ENCODE data around the gene LOXL1. TPM values are rescaled to one million over a fixed set of nuclear protein-coding genes. Genes with fewer than 3 reads are reported as not detected.
A peak's percentile ranks its signal among the peaks of the same experiment; 100 is the strongest.

LOXL1 gene
- total and polyA plus RNA-seq, 4 donors = 0.67 to 2.0 (median 1.4) TPM; not detected in 1

DNA sequence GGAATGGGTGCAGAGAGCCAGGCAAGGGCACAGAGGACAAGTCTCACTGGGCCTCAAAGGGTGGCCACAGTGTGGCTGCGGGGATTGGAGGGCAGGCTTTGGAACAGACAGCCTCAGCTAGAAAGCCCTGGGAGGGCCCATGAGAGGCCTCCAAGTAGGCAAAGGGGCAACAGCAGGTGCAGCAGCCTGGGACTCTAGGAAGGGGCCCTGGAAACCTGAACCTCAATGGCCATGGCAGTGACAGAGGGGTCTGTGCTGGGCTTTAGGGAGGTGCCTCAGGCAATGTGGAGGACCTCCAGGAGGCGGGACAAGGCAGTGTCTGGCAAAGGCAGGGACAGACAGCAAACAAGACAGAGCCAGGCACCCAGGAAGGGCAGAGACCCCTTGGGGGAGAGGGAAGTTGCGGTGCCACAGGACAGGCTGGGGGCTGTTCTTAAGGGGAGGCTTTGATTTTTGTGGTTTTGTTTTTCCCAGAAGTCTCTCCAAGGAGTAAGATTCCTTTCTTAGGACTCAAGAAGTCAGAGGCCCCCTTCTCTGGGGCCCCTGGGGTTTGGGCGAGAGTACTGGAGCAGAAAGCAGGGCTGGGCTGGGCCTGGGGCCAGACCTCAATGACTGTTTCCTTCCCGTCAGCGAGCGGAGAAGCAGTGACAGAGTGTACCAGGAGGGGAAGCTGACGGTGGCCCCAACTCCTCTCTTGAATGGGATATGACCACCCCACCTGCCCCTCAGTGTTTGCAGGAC is 56.1 kb downstream of the LOXL1 start:
- Histone ChIP-seq H3K27me3 (ENCODE audit: control insufficient read depth in 4 of 4, insufficient read depth in 4 of 4, low read length in 3 of 4) (no peaks in the 10 kb centered on the region), H3K9ac (ENCODE audit: low read depth in 1 of 2, low read length in 2 of 2) (peak overlapping the region in 1 of 2 donors; percentile 6), H3K27ac (ENCODE audit: low read depth in 1 of 2, low read length in 2 of 2) (peak overlapping the region; percentile 4 to 31), H3K4me1 (ENCODE audit: control insufficient read depth in 4 of 4, insufficient read depth in 4 of 4, low read length in 3 of 4) (peaks cover 0 to 5% (median 4%) of the 10 kb centered on the region in 4 donors), H3K4me3 (ENCODE audit: low read depth in 1 of 3, low read length in 3 of 3) (no peak overlapping the region), H3K36me3 (ENCODE audit: control insufficient read depth in 4 of 4, insufficient read depth in 3 of 4, low read depth in 1 of 4, low read length in 3 of 4) (peaks cover 0 to 19% (median 0%) of the 10 kb centered on the region in 4 donors), H3K9me3 (ENCODE audit: control insufficient read depth in 4 of 4, low read length in 3 of 4) (no peaks in the 10 kb centered on the region)
- DNase-seq (ENCODE audit: low spot score) = no peak
- TF ChIP-seq FOXA2 (IDR thresholded peaks at IDR 0.05) (no peak), SP1 (IDR thresholded peaks at IDR 0.05) (peak; percentile 19), RXRA (IDR thresholded peaks at IDR 0.05) (no peak)
- TF ChIP-seq, protein P1, sequence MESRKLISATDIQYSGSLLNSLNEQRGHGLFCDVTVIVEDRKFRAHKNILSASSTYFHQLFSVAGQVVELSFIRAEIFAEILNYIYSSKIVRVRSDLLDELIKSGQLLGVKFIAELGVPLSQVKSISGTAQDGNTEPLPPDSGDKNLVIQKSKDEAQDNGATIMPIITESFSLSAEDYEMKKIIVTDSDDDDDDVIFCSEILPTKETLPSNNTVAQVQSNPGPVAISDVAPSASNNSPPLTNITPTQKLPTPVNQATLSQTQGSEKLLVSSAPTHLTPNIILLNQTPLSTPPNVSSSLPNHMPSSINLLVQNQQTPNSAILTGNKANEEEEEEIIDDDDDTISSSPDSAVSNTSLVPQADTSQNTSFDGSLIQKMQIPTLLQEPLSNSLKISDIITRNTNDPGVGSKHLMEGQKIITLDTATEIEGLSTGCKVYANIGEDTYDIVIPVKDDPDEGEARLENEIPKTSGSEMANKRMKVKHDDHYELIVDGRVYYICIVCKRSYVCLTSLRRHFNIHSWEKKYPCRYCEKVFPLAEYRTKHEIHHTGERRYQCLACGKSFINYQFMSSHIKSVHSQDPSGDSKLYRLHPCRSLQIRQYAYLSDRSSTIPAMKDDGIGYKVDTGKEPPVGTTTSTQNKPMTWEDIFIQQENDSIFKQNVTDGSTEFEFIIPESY (IDR thresholded peaks at IDR 0.05) = no peak
- TF ChIP-seq, protein P2, sequence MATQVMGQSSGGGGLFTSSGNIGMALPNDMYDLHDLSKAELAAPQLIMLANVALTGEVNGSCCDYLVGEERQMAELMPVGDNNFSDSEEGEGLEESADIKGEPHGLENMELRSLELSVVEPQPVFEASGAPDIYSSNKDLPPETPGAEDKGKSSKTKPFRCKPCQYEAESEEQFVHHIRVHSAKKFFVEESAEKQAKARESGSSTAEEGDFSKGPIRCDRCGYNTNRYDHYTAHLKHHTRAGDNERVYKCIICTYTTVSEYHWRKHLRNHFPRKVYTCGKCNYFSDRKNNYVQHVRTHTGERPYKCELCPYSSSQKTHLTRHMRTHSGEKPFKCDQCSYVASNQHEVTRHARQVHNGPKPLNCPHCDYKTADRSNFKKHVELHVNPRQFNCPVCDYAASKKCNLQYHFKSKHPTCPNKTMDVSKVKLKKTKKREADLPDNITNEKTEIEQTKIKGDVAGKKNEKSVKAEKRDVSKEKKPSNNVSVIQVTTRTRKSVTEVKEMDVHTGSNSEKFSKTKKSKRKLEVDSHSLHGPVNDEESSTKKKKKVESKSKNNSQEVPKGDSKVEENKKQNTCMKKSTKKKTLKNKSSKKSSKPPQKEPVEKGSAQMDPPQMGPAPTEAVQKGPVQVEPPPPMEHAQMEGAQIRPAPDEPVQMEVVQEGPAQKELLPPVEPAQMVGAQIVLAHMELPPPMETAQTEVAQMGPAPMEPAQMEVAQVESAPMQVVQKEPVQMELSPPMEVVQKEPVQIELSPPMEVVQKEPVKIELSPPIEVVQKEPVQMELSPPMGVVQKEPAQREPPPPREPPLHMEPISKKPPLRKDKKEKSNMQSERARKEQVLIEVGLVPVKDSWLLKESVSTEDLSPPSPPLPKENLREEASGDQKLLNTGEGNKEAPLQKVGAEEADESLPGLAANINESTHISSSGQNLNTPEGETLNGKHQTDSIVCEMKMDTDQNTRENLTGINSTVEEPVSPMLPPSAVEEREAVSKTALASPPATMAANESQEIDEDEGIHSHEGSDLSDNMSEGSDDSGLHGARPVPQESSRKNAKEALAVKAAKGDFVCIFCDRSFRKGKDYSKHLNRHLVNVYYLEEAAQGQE (IDR thresholded peaks at IDR 0.05) = no peak
- 71% methylated on average over 8 of the region's 8 CpGs for WGBS

DNA sequence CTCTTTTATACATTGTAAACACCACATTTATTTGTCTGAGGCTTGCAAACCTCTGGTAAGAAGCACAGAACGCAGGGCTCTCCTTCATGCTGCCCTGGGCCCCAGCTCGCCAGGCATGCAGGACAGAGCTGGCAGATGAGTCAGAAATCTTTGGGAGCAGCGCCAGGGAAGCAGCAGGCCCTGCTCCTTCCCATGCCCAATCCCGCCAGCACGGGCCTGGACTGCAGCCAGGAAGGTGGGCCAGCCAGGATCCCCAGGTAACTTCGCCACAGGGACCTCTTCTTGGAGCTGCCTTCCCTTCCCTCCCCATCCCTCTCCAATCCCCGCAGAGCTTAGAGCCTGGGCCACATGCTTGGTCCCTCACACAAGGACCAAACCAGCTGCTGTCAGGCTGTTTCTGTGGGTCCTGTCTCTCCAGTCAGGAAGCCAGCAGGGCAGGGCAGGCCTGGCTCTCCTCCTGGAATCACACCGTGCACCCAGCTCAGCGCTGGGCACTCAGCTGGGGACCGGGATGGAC is 57.0 kb downstream of the LOXL1 start:
- 71% methylated on average over 10 of the region's 10 CpGs for WGBS
- Histone ChIP-seq H3K4me1 (ENCODE audit: control insufficient read depth in 4 of 4, insufficient read depth in 4 of 4, low read length in 3 of 4) (peaks cover 0 to 5% (median 4%) of the 10 kb centered on the region in 4 donors), H3K36me3 (ENCODE audit: control insufficient read depth in 4 of 4, insufficient read depth in 3 of 4, low read depth in 1 of 4, low read length in 3 of 4) (peaks cover 0 to 20% (median 0%) of the 10 kb centered on the region in 4 donors), H3K9ac (ENCODE audit: low read depth in 1 of 2, low read length in 2 of 2) (no peak overlapping the region), H3K27me3 (ENCODE audit: control insufficient read depth in 4 of 4, insufficient read depth in 4 of 4, low read length in 3 of 4) (no peaks in the 10 kb centered on the region), H3K9me3 (ENCODE audit: control insufficient read depth in 4 of 4, low read length in 3 of 4) (no peaks in the 10 kb centered on the region), H3K27ac (ENCODE audit: low read depth in 1 of 2, low read length in 2 of 2) (no peak overlapping the region), H3K4me3 (ENCODE audit: low read depth in 1 of 3, low read length in 3 of 3) (no peak overlapping the region)
- DNase-seq (ENCODE audit: low spot score) = no peak
- TF ChIP-seq RAD21 (IDR thresholded peaks at IDR 0.05) = no peak
- no peak for TF ChIP-seq FOXA1 (IDR thresholded peaks at IDR 0.05)
- no peak for TF ChIP-seq NR2F2 (IDR thresholded peaks at IDR 0.05)
- TF ChIP-seq, protein P3, sequence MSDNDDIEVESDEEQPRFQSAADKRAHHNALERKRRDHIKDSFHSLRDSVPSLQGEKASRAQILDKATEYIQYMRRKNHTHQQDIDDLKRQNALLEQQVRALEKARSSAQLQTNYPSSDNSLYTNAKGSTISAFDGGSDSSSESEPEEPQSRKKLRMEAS (IDR thresholded peaks at IDR 0.05) = no peak
- TF ChIP-seq, protein P4, sequence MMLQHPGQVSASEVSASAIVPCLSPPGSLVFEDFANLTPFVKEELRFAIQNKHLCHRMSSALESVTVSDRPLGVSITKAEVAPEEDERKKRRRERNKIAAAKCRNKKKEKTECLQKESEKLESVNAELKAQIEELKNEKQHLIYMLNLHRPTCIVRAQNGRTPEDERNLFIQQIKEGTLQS (IDR thresholded peaks at IDR 0.05) = no peak
- no peak for TF ChIP-seq FOXA2 (IDR thresholded peaks at IDR 0.05)

DNA sequence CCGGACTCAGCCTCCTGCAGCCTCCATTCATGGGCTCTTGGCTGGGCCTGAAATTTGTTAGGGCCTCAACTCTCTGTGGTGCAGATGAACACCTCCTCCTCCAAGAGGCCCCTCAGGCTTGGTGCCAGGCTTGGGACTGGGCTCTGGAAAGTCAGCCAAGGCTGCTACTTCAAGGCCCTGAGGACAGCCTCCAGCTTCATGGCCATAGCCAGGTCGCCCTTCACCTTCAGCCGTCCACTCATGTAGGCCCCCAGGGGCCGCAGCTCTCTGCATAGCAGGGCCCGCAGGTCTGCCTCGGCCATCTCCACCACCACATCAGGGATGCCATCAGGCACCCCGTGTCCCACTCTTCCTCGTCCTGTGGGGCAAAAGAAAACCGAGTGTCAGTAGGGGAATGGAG is 57.5 kb downstream of the LOXL1 start:
- Histone ChIP-seq H3K36me3 (ENCODE audit: control insufficient read depth in 4 of 4, insufficient read depth in 3 of 4, low read depth in 1 of 4, low read length in 3 of 4) (peaks cover 0 to 20% (median 0%) of the 10 kb centered on the region in 4 donors), H3K9me3 (ENCODE audit: control insufficient read depth in 4 of 4, low read length in 3 of 4) (no peaks in the 10 kb centered on the region), H3K27ac (ENCODE audit: low read depth in 1 of 2, low read length in 2 of 2) (no peak overlapping the region), H3K4me3 (ENCODE audit: low read depth in 1 of 3, low read length in 3 of 3) (no peak overlapping the region), H3K27me3 (ENCODE audit: control insufficient read depth in 4 of 4, insufficient read depth in 4 of 4, low read length in 3 of 4) (no peaks in the 10 kb centered on the region), H3K9ac (ENCODE audit: low read depth in 1 of 2, low read length in 2 of 2) (no peak overlapping the region), H3K4me1 (ENCODE audit: control insufficient read depth in 4 of 4, insufficient read depth in 4 of 4, low read length in 3 of 4) (peaks cover 0 to 5% (median 4%) of the 10 kb centered on the region in 4 donors)
- WGBS = 96% methylated on average over 9 of the region's 9 CpGs
- TF ChIP-seq YY1 (IDR thresholded peaks at IDR 0.05) = no peak
- TF ChIP-seq SP1 (IDR thresholded peaks at IDR 0.05) = no peak
- no peak for DNase-seq (ENCODE audit: low spot score)

Data from liver (tissue), 9 donors.